ENCODE measurements around the gene ANKS1A. TPM values are rescaled to one million over a fixed set of nuclear protein-coding genes. Genes with fewer than 3 reads are reported as not detected.

The ANKS1A gene
- total RNA-seq, 2 donors from 2014 or later: 34.9 to 36.4 TPM

- Mint-ChIP-seq H3K4me3 (no peak overlapping the region), H3K27ac (peak overlapping the region; percentile 28), H3K27me3 (ENCODE audit: insufficient read depth) (no peaks in the 10 kb centered on the region), H3K36me3 (ENCODE audit: low read depth) (peaks cover 22% of the 10 kb centered on the region), H3K4me1 (peaks cover 6% of the 10 kb centered on the region), H3K9me3 (no peaks in the 10 kb centered on the region)
- no peak for TF ChIP-seq CTCF (conservative IDR thresholded peaks at IDR 0.05)
- DNase-seq: no peak
- WGBS, 2 experiments (ENCODE audit: insufficient coverage in 1 of 2, insufficient read length in 1 of 2): 88 to 92% methylated on average over 4 to 5 of the region's 5 CpGs
- no peak overlapping the region for H3K9ac ChIP-seq (ENCODE audit: extremely low read depth, low read length, poor library complexity, severe bottlenecking)
- no peak overlapping the region for H3K4me3 ChIP-seq (ENCODE audit: low read length)
- H3K27ac ChIP-seq (ENCODE audit: low read depth, low read length): no peak overlapping the region
- no peaks in the 10 kb centered on the region for H3K4me1 ChIP-seq (ENCODE audit: control insufficient read depth, insufficient read depth, low read length)
- H3K9me3 ChIP-seq (ENCODE audit: control insufficient read depth, low read length): no peaks in the 10 kb centered on the region
- H3K27me3 ChIP-seq (ENCODE audit: control insufficient read depth, insufficient read depth, low read length, poor library complexity, severe bottlenecking): no peaks in the 10 kb centered on the region
- H3K36me3 ChIP-seq (ENCODE audit: control insufficient read depth, insufficient read depth, low read length): peaks cover 43% of the 10 kb centered on the region
These were observed 92.3 kb downstream of the ANKS1A start for GRCh38 chr6:34981366-34981765.

DNA sequence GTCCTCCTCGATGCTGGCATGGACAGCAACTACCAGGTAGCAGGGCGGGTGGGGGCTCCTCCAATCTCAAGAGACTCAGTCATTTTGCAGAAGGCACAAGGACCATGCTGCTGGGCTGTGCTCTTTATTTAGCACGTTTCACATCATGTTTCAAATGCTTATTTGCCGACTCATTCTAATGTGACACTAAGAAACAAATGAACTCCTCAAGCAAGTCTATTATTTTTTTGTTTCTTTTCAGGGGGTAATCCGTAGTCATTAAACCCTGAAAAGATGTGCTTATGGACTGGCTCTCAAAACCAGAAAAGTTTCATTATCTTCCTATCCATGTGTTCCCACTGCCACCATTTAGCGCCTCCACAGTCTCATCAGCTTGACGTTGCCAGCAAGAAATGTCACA is 92.9 kb downstream of the ANKS1A start:
- no peaks in the 10 kb centered on the region for H3K9me3 Mint-ChIP-seq
- peak overlapping the region; percentile 33 for H3K27ac Mint-ChIP-seq
- H3K27me3 Mint-ChIP-seq (ENCODE audit: insufficient read depth): no peaks in the 10 kb centered on the region
- Histone ChIP-seq H3K4me3 (ENCODE audit: low read length) (no peak overlapping the region), H3K9me3 (ENCODE audit: control insufficient read depth, low read length) (no peaks in the 10 kb centered on the region), H3K27ac (ENCODE audit: low read depth, low read length) (peak overlapping the region; percentile 4), H3K27me3 (ENCODE audit: control insufficient read depth, insufficient read depth, low read length, poor library complexity, severe bottlenecking) (no peaks in the 10 kb centered on the region), H3K36me3 (ENCODE audit: control insufficient read depth, insufficient read depth, low read length) (peaks cover 46% of the 10 kb centered on the region), H3K4me1 (ENCODE audit: control insufficient read depth, insufficient read depth, low read length) (no peaks in the 10 kb centered on the region), H3K9ac (ENCODE audit: extremely low read depth, low read length, poor library complexity, severe bottlenecking) (no peak overlapping the region)
- DNase-seq: no peak
- 92 to 94% methylated on average over 5 to 7 of the region's 7 CpGs for WGBS, 2 experiments (ENCODE audit: insufficient coverage in 1 of 2, insufficient read length in 1 of 2)
- peaks cover 22% of the 10 kb centered on the region for H3K36me3 Mint-ChIP-seq (ENCODE audit: low read depth)
- no peak overlapping the region for H3K4me3 Mint-ChIP-seq
- TF ChIP-seq CTCF (conservative IDR thresholded peaks at IDR 0.05): no peak
- H3K4me1 Mint-ChIP-seq: peaks cover 7% of the 10 kb centered on the region

DNA sequence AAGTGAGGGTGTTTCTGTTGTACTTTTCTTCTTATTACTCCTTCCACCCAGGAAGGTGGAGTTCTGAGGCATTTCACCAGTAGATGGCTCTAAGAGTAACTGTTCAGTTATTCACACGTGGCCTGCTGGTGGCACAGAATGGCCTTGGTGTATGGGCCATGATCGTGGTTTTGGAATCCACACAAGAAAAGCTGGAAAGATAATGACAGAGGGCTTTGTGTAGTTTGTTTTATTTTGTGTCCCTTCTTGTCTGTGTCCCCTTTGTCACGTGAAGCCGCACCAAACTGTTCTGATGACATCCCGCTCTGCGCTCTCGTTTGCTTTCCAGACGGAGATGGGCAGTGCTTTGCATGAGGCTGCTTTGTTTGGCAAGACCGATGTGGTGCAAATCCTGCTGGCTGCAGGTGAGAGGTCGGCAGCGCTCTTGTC is 93.4 kb downstream of the ANKS1A start:
- Histone ChIP-seq H3K4me1 (ENCODE audit: control insufficient read depth, insufficient read depth, low read length) (no peaks in the 10 kb centered on the region), H3K4me3 (ENCODE audit: low read length) (no peak overlapping the region), H3K9ac (ENCODE audit: extremely low read depth, low read length, poor library complexity, severe bottlenecking) (no peak overlapping the region), H3K27ac (ENCODE audit: low read depth, low read length) (no peak overlapping the region), H3K27me3 (ENCODE audit: control insufficient read depth, insufficient read depth, low read length, poor library complexity, severe bottlenecking) (no peaks in the 10 kb centered on the region), H3K36me3 (ENCODE audit: control insufficient read depth, insufficient read depth, low read length) (peaks cover 48% of the 10 kb centered on the region), H3K9me3 (ENCODE audit: control insufficient read depth, low read length) (no peaks in the 10 kb centered on the region)
- peaks cover 23% of the 10 kb centered on the region for H3K36me3 Mint-ChIP-seq (ENCODE audit: low read depth)
- no peaks in the 10 kb centered on the region for H3K27me3 Mint-ChIP-seq (ENCODE audit: insufficient read depth)
- 93 to 99% methylated on average over 9 to 11 of the region's 11 CpGs for WGBS, 2 experiments (ENCODE audit: insufficient coverage in 1 of 2, insufficient read length in 1 of 2)
- no peak for DNase-seq
- H3K4me3 Mint-ChIP-seq: no peak overlapping the region
- H3K9me3 Mint-ChIP-seq: no peaks in the 10 kb centered on the region
- H3K27ac Mint-ChIP-seq: peak overlapping the region; percentile 33
- H3K4me1 Mint-ChIP-seq: peaks cover 11% of the 10 kb centered on the region
- TF ChIP-seq CTCF (conservative IDR thresholded peaks at IDR 0.05): peak; percentile 47

Measured in endodermal cell (in vitro differentiated cells).